ENCODE measurements around the gene SRRM4. TPM values are rescaled to one million over a fixed set of nuclear protein-coding genes. Genes with fewer than 3 reads are reported as not detected.

SRRM4 gene
- total and polyA plus RNA-seq, 12 donors = 0.11 to 4.3 (median 0.67) TPM; not detected in 3

DNA sequence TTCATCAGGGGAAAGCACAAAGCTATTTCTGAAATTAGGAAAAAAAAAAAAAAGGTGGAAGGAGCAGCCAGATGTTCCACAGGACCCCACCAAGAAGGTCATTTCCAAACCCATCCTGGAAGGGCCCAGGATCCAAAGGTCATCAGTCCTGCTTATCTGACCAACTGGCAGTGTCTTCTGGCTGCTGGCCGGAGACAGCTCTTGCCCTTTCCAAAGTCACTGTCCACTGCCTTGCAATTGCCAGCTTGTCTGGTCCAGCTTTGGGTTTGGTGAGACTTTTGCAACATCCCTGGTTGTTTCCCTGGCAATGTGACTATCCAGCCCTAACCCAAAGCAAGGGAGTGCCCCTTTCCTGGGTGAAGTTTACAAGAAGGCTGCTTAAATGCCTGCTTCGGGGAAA, 178.5 kb downstream of the SRRM4 start:
- Histone ChIP-seq H3K27me3 (no peaks in the 10 kb centered on the region), H3K27ac (no peak overlapping the region), H3K36me3 (replicated peaks in 1 of 2) (no peaks in the 10 kb centered on the region), H3K9me3 (replicated peaks in 1 of 3) (no peaks in the 10 kb centered on the region), H3K4me1 (replicated peaks in 1 of 2) (no peaks in the 10 kb centered on the region), H3K4me3 (no peak overlapping the region)
- WGBS, 4 donors = 67 to 80% (median 72%) methylated on average over 2 of the region's 2 CpGs
- no peak for TF ChIP-seq POLR2A (IDR thresholded peaks at IDR 0.05)
- TF ChIP-seq, protein P1, sequence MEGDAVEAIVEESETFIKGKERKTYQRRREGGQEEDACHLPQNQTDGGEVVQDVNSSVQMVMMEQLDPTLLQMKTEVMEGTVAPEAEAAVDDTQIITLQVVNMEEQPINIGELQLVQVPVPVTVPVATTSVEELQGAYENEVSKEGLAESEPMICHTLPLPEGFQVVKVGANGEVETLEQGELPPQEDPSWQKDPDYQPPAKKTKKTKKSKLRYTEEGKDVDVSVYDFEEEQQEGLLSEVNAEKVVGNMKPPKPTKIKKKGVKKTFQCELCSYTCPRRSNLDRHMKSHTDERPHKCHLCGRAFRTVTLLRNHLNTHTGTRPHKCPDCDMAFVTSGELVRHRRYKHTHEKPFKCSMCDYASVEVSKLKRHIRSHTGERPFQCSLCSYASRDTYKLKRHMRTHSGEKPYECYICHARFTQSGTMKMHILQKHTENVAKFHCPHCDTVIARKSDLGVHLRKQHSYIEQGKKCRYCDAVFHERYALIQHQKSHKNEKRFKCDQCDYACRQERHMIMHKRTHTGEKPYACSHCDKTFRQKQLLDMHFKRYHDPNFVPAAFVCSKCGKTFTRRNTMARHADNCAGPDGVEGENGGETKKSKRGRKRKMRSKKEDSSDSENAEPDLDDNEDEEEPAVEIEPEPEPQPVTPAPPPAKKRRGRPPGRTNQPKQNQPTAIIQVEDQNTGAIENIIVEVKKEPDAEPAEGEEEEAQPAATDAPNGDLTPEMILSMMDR (IDR thresholded peaks at IDR 0.05) = no peak
- DNase-seq = no peak
- intact Hi-C loops (cut with DNase I) = no loop called here

DNA sequence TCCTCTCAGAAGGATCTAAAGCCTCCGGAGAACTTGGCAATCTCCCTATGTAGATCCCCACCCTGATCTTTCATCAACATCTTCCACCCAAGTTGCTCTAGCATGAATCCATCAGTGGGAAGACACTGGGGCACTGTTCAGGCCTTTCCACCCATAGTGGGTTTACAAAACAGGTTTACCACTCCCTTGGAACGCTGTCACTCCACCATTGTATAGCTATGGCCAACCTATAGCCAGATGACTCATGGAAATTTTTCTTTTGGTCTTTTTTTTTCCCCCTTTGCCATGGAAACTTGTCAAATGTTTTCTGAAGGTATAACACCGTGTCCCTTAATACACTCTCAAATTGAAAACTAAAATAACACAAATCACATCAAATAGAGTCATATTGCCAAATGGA, 186.6 kb downstream of the SRRM4 start:
- intact Hi-C loops (cut with DNase I) = no loop called here
- TF ChIP-seq, protein P1 (IDR thresholded peaks at IDR 0.05) = no peak
- no peak for TF ChIP-seq POLR2A (IDR thresholded peaks at IDR 0.05)
- no peak overlapping the region for H3K27ac ChIP-seq
- no peaks in the 10 kb centered on the region for H3K9me3 ChIP-seq (replicated peaks in 1 of 3)
- H3K4me3 ChIP-seq = no peak overlapping the region
- DNase-seq = no peak
- no peaks in the 10 kb centered on the region for H3K4me1 ChIP-seq (replicated peaks in 1 of 2)
- no peaks in the 10 kb centered on the region for H3K36me3 ChIP-seq (replicated peaks in 1 of 2)
- H3K27me3 ChIP-seq = no peaks in the 10 kb centered on the region
- WGBS, 4 donors = 70 to 77% (median 74%) methylated on average over 3 of the region's 3 CpGs

DNA sequence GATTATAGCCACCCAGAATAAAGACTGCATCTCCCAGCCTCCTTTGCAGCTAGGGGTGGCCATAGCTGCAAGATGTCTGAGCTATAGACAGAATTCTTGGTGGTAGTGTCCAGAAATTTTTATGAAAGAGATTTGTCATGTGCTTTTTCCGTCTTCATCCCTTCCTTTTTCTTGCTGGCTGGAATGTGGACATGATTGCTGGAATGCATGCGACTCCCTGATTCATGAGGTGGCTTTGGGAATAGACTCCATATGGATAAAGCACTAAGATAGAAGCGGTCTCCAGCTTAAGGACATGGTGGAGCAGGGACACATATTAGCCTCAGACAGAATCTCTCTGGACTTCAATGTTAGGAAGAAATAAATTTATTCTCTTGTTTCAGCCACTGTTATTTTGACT, 187.4 kb downstream of the SRRM4 start:
- no peak for TF ChIP-seq POLR2A (IDR thresholded peaks at IDR 0.05)
- TF ChIP-seq, protein P1 (IDR thresholded peaks at IDR 0.05) = no peak
- intact Hi-C loops (cut with DNase I) = no loop called here
- Histone ChIP-seq H3K27me3 (no peaks in the 10 kb centered on the region), H3K4me1 (replicated peaks in 1 of 2) (no peaks in the 10 kb centered on the region), H3K9me3 (replicated peaks in 1 of 3) (no peaks in the 10 kb centered on the region), H3K36me3 (replicated peaks in 1 of 2) (no peaks in the 10 kb centered on the region), H3K4me3 (no peak overlapping the region), H3K27ac (no peak overlapping the region)
- WGBS, 4 donors = 70 to 78% (median 74%) methylated on average over 3 of the region's 3 CpGs
- no peak for DNase-seq

DNA sequence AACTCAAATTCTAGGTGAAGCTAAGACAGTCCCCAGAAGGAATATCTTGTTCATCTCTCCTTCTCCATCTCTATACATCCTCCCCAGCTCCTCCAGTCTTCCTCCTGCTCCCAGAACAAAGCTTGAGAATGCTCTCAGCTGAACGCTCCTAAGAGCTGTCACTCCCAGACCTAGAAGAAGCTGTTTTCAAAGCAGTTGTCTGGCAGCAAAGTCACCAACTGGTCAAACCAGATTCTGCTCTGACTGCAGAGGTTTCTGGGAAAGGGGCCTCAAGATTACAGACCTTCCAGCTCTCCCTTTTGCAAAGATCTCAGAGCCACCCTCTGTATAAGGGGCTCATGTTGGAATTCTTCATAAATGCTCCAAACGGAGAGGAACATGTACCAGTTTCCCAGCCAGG, 187.8 kb downstream of the SRRM4 start:
- DNase-seq = no peak
- Histone ChIP-seq H3K36me3 (replicated peaks in 1 of 2) (no peaks in the 10 kb centered on the region), H3K4me3 (no peak overlapping the region), H3K4me1 (replicated peaks in 1 of 2) (no peaks in the 10 kb centered on the region), H3K27ac (no peak overlapping the region), H3K9me3 (replicated peaks in 1 of 3) (no peaks in the 10 kb centered on the region), H3K27me3 (no peaks in the 10 kb centered on the region)
- 43 to 50% (median 43%) methylated on average over 2 of the region's 2 CpGs for WGBS, 4 donors
- intact Hi-C loops (cut with DNase I) = no loop called here
- TF ChIP-seq POLR2A (IDR thresholded peaks at IDR 0.05) = no peak
- TF ChIP-seq, protein P1 (IDR thresholded peaks at IDR 0.05) = no peak
